Urinary bladder (tissue), 4 donors: Measurements from ENCODE around the gene TRPC6. TPM values are rescaled to one million over a fixed set of nuclear protein-coding genes. Genes with fewer than 3 reads are reported as not detected.
"Not testable (repeated sequence)": the region's sequence is repeated elsewhere in the genome, so short reads cannot be mapped to it uniquely, and the experiment has no call there.

Experiments used
- DNase-seq: peaks from one replicate; pipeline ENCODE4 v3.0.0-alpha.2; 2015; ENCODE audit errors: extremely low spot score
- H3K27ac ChIP-seq: one replicate; pipeline ENCODE4 v1.5.1; 2013; ENCODE audit warnings: low read depth, mild to moderate bottlenecking, moderate library complexity
- H3K36me3 ChIP-seq: one replicate; pipeline ENCODE4 v1.6.1; 2013; ENCODE audit warnings: mild to moderate bottlenecking, moderate library complexity; ENCODE audit not compliant: insufficient read depth
- H3K4me1 ChIP-seq: one replicate; pipeline ENCODE4 v1.6.1; 2013; ENCODE audit warnings: mild to moderate bottlenecking, moderate library complexity; ENCODE audit not compliant: insufficient read depth
- H3K4me3 ChIP-seq: one replicate; pipeline ENCODE4 v1.5.1; 2013; ENCODE audit warnings: low read depth, low read length
- WGBS: extraction: QIAGEN DNeasy Blood & Tissue Kit; methylation state at CpG from one replicate; pipeline ENCODE4 v1.1.7; 2013; 5-methylcytosine and 5-hydroxymethylcytosine counted together
- polyA plus RNA-seq: library from polyadenylated mRNA; stranded (reverse); fragments of 200-250 nt; gene quantifications from one replicate; pipeline ENCODE4 v1.2.3, GENCODE V29; 2013
- total RNA-seq: library from RNA; depleted of rRNA; stranded (reverse); fragments of >200 nt; gene quantifications from one replicate; pipeline ENCODE4 v1.2.3, GENCODE V29; 2014
- donor health status: healthy with polysubstance abuse.
- donor health status: healthy.

The TRPC6 gene
- total and polyA plus RNA-seq, 2 donors: 2.1 to 58.5 TPM

DNA sequence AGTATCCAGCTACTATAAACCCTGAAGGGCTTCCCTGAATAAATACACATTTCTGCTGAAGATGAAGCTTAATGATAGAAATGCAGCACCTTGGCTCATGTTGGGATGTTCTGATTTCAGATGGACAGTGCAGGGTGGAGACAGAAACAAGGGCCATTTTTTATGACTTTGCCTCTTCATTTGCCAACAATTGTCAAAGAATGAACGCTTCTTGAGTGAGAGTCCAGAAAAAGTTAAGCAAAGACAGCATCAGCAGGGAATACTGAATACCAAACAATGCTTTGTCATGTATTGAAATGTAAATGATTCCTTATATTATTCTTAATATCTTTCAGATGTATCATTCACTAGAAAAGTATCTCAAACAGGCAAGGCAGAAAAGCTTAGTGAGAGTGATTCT lies 84.9 kb downstream of the TRPC6 start:
- 75% methylated on average over 1 of the region's 1 CpG for WGBS
- Histone ChIP-seq H3K4me3 (no peak overlapping the region), H3K27ac (no peak overlapping the region), H3K36me3 (no peaks in the 10 kb centered on the region), H3K4me1 (no peaks in the 10 kb centered on the region)
- DNase-seq: no peak

DNA sequence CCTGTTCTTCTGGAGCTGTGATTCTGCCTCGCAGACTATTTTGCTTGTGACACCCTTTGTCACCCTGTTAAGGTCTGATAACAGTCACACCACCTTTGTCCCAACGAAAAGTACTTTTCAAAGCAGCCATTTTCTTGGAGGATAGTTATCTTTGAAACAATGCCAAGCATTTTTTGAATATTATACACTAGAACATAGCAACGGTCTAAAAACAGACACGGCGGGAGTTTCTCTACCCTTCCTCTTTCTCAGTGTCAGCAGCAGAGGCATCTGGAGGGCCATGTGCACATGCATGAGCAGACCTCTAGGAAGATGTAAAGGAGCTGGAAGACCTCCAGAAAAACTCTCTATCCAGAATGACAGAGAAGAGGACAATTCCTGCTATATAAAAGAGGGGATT lies 86.5 kb downstream of the TRPC6 start:
- WGBS: 42% methylated on average over 5 of the region's 5 CpGs

DNA sequence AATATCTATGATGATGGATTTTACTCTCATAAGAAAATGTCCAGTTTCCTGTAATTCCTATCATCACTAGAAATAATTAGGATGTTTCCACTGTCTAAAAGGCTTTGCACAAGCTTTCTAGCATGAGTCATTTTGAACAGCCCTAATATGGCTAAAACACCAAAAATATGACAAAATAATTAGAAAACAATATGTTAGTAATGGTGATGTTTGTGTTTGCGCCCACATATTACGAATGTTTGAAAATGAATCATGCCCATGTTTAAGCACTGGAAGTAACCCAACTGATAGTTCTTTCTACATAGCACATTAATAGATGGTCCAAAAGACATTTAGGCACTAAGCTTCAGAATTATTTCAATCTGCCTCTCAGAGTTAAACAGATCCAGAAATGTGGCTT lies 96.0 kb downstream of the TRPC6 start:
- Histone ChIP-seq H3K36me3 (no peaks in the 10 kb centered on the region), H3K27ac (no peak overlapping the region), H3K4me1 (no peaks in the 10 kb centered on the region), H3K4me3 (no peak overlapping the region)
- 36% methylated on average over 2 of the region's 2 CpGs for WGBS
- DNase-seq: no peak

More for the DNA sequence above, 86.5 kb downstream of the TRPC6 start:
- DNase-seq: no peak
- Histone ChIP-seq H3K4me3 (no peak overlapping the region), H3K27ac (no peak overlapping the region), H3K4me1 (no peaks in the 10 kb centered on the region), H3K36me3 (no peaks in the 10 kb centered on the region)

DNA sequence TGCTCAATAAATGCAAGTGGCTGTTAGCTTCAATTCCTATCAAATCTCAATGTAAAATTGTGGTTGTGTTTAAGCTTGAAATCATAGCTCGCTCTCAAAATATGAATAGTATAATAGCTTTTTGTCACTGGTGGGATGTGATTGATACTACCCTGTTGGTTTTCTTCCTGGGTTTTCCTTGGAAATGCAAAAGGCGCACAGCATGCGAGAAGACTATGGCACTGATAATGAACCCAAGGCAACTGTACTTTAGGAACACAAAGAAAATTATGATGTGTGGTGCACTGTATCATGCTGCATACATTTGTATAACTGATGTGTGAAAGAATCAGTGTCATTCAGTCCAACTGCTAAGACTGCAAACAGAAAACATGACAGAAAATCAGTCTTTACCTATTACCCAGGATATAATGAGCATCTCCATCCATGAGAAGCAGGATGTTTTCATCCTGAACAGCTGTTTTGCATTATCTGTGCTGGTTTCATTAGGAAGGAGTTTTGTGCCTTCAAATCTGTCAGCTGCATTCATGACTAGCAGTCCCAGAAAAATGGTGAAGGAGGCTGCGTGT lies 101.2 kb downstream of the TRPC6 start:
- Histone ChIP-seq H3K36me3 (no peaks in the 10 kb centered on the region), H3K27ac (no peak overlapping the region), H3K4me3 (no peak overlapping the region), H3K4me1 (no peaks in the 10 kb centered on the region)
- 22% methylated on average over 4 of the region's 4 CpGs for WGBS
- no peak for DNase-seq

DNA sequence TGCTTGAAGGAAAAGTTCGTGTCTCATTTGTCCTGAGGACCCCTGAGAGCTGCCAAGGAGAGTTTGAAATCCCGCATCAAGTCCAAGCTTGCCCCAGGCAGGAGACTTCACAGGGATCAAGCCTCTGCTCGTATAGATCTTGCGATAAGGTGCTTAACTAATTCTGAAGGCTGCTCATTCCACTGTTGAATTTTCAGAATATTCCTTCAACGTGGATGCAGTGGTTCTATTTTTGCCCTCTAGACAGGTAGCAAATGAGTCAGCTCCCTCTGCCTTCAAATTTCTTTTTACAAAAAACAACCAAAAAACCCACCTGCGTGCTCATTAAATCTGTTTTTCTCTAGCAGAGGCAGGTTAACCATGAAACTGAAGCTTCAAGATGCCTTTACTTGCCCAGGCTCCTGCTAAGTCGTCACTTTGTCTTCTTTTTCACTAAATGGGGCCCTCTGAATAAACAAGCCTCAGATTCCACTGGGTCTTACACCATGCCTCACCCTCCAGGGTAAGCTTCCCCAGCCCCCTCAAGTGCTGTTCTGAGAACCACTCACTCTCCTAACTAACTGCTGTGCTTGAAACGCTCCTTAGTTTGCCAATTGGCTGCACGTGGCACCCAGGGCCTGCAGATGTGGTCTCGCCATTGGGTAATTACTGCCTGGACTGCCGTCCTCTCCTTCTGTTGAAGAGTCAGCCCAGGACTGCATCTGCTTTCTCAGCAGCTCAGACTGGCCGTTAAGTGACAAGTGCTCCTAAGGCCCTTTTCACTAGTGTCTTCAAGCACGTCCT lies 105.0 kb downstream of the TRPC6 start:
- peak; percentile 64 for DNase-seq
- no peak overlapping the region for H3K27ac ChIP-seq
- WGBS: 67% methylated on average over 13 of the region's 13 CpGs
- H3K36me3 ChIP-seq: no peaks in the 10 kb centered on the region
- H3K4me1 ChIP-seq: no peaks in the 10 kb centered on the region
- H3K4me3 ChIP-seq: no peak overlapping the region

DNA sequence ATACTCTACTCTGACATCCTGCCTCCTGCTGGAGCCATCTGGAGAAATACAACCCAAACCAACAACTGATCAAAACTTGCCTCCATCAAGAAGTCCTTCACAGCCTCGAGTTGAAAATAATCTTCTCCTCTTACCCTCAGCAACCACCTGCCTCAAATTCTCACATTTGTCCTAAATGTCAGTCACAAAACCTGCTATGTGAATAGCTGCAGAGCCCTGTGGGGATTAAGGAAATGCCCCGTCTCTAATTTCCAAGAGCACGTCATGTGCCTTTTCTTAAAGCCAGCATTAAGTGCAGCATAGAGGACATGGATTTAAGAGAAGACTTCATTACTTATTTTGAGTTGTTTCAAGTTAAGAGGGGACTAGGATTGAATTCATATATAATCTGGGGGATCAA lies 105.9 kb downstream of the TRPC6 start:
- no peak for DNase-seq
- Histone ChIP-seq H3K4me1 (no peaks in the 10 kb centered on the region), H3K4me3 (no peak overlapping the region), H3K36me3 (no peaks in the 10 kb centered on the region), H3K27ac (no peak overlapping the region)
- whole genome bisulfite sequencing: 65% methylated on average over 3 of the region's 3 CpGs

DNA sequence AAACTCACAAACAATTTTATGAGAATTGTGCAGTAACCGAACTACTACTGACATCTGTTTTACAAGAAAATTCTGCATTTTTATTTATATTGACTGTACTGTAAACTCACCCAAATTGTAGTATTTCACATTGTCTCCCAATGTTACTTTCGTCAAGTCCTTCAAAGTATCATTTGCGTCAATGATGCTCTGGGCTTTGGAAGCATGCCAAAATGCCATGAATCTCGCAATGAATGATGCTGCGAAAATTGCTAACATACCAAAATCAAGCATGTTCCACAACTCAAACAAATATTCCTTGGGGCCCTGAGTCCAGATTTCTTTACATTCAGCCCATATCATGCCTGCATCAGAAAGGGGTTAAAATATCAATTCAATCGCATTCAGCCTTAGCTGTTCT lies 107.6 kb downstream of the TRPC6 start:
- WGBS: 89% methylated on average over 6 of the region's 6 CpGs
- no peak overlapping the region for H3K4me3 ChIP-seq

DNA sequence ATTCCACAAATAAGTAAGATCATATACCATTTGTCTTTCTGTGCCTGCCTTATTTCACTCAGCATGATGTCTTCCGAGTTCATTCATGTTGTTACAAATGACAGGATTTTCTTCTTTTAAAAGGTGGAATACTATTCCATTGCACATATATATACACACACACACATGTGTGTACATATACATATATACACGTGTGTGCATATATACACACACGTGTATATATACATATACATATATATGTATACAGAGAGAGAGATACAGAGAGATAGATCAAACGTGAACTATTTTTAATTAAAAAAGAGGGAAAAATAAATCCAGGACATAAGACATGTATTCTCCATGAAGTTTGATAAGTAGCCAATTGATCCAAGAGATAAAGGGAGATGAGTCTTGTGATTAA lies 108.1 kb downstream of the TRPC6 start:
- Histone ChIP-seq H3K4me1 (no peaks in the 10 kb centered on the region), H3K4me3 (no peak overlapping the region), H3K36me3 (no peaks in the 10 kb centered on the region), H3K27ac (no peak overlapping the region)
- 89% methylated on average over 4 of the region's 4 CpGs for WGBS
- no peak for DNase-seq

More for the DNA sequence above, 107.6 kb downstream of the TRPC6 start:
- Histone ChIP-seq H3K27ac (no peak overlapping the region), H3K36me3 (no peaks in the 10 kb centered on the region), H3K4me1 (no peaks in the 10 kb centered on the region)
- no peak for DNase-seq

DNA sequence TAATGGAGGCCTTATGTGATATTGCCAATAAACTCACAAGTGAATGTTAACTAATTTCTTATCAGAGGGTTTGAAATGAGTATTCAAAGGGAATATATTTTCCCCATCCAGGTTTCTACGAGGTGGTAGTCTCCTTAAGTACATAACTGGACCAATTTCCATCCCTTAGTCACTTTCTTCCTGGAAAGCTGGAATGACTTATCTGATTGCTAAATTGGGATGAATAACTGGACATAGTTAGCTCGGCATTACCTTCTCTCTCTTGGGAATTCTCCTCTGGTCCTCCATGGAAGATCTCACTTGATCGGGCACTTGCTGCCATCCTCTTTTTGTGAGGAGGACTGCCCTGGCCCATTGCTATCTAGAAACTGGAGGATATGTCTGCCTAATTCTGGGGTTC lies 109.1 kb downstream of the TRPC6 start:
- Histone ChIP-seq H3K4me3 (no peak overlapping the region), H3K27ac (no peak overlapping the region), H3K4me1 (no peaks in the 10 kb centered on the region), H3K36me3 (no peaks in the 10 kb centered on the region)
- DNase-seq: no peak
- 91% methylated on average over 3 of the region's 3 CpGs for WGBS

DNA sequence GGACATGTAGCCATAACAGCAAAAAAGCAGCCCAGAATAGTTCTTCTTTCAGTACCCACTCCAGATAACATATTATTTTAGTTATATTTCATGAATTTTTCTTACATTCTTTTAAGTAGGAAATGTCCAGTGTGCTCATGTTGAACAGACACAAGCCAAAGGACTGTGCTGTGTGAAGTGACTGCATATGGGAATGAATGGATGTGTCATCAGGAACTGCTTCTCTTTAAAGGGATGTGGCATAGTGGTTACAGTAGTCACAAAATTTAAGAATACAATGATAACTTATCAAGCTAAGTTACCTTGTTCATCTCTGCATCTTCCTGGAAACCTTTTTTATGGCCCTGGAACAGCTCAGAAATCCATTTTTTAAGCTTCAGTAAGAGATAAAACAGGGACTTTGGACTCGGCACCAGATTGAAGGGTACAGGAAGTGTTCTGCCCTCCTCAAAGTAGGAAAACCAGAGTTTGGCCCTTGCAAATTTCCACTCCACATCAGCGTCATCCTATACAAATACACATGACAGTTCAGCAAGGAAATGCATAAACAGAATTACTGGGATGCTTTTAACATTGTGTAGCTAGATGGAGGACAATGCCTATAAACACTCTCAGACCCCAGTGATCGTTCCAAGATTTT lies 112.8 kb downstream of the TRPC6 start:
- H3K4me3 ChIP-seq: no peak overlapping the region
- no peaks in the 10 kb centered on the region for H3K4me1 ChIP-seq
- H3K36me3 ChIP-seq: no peaks in the 10 kb centered on the region
- 23% methylated on average over 3 of the region's 3 CpGs for WGBS
- no peak overlapping the region for H3K27ac ChIP-seq
- no peak for DNase-seq

DNA sequence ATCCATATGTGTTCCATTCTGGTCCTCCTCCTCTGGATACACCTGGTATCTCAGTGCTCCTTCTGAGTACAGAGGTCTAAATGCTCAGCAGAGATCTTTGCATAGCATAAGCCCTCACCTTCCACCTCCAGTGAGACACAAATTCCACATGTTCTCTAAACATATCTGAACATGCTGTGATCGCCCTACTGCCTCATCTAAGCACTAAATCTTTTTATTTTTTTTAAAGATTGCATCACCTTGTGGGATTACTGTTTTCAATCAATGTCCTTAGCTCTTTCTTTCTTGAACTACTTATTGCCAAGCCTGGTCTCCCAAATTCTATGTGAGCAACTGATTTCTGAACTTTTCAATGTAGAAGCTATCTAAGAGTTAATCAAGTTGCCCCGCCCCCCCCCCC lies 113.4 kb downstream of the TRPC6 start:
- Histone ChIP-seq H3K36me3 (no peaks in the 10 kb centered on the region), H3K4me1 (no peaks in the 10 kb centered on the region), H3K27ac (no peak overlapping the region), H3K4me3 (no peak overlapping the region)
- no peak for DNase-seq
- 37% methylated on average over 2 of the region's 2 CpGs for WGBS

DNA sequence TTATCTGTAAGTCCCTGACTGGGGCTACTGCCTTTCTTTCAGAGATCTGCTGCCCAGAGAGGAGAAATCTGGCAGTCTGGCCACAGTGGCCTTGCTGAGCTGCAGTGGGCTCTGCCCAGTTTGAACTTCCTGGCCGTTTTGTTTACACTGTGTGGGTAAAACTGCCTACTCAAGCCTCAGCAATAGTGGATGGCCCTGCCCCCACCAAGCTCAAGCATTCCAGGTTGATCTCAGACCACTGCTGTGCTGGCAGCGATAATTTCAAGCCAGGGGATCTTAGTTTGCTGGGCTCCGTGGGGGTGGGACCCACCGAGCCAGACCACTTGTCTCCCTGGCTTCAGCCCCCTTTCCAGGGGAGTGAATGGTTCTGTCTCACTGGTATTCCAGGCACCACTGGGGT lies 117.5 kb downstream of the TRPC6 start:
- no peak overlapping the region for H3K4me3 ChIP-seq
- H3K36me3 ChIP-seq: peaks cover 1% of the 10 kb centered on the region
- H3K27ac ChIP-seq: no peak overlapping the region
- no peaks in the 10 kb centered on the region for H3K4me1 ChIP-seq
- WGBS: 47% methylated on average over 4 of the region's 4 CpGs
- no peak for DNase-seq

DNA sequence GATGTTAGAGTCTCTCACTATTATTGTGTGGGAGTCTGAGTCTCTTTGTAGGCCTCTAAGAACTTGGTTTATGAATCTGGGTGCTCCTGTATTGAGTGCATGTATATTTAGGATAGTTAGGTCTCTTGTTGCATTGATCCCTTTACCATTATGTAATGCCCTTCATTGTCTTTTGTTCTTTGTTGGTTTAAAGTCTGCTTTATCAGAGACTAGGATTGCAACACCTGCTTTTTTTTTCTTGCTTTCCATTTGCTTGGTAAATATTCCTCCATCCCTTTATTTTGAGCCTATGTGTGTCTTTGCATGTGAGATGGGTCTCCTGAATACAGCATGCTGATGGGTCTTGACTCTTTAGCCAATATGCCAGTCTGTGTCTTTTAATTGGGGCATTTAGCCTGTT lies 119.4 kb downstream of the TRPC6 start:
- DNase-seq, H3K36me3 ChIP-seq, H3K4me3 ChIP-seq, H3K27ac ChIP-seq, H3K4me1 ChIP-seq: not testable (repeated sequence)

DNA sequence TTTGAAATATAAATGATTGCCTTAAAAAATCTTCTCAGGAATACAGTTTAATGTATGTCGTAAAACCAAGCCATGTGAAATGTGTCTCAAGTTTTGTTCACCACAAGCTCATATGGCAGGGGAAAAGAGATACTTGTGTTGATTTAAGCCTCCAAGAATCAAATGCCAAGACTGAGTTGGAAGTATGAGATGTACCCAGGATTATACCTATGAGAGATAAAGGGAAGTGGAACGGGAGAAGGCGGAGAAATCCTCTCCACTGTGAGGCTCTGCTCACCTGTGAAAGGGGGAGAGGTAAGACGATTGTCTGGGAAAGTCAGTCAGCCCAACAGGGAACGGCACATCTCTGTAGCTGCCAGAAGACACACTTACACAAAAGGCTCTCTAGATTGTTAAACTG lies 124.8 kb downstream of the TRPC6 start:
- H3K4me3 ChIP-seq: no peak overlapping the region
- peaks cover 1% of the 10 kb centered on the region for H3K36me3 ChIP-seq
- no peak overlapping the region for H3K27ac ChIP-seq
- 76% methylated on average over 5 of the region's 5 CpGs for WGBS
- H3K4me1 ChIP-seq: no peaks in the 10 kb centered on the region
- DNase-seq: no peak
